ENCODE results near the gene PADI2.
A peak's percentile ranks its signal among the peaks of the same experiment; 100 is the strongest.

PADI2 gene

DNA sequence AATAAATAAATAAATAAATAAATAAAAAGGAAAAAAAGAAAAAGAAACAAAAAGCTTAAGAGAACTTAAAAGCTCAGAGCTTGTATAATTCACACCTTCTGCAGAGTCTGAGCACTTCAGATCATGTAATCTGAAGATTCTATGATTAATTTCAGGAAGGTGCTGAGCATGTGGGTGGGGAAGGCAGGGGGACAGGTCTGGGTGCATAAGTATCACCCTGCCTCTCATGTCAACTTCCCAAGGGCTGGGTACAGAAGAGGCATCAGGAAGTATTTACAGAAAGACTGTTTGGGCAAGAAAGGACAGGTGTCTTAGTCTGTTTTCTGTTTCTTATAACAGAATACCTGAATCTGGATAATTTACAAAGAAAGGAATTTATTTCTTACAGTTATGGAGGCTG, 20.4 kb upstream of the PADI2 start:
- no peak for DNase-seq (ENCODE audit: low spot score)

DNA sequence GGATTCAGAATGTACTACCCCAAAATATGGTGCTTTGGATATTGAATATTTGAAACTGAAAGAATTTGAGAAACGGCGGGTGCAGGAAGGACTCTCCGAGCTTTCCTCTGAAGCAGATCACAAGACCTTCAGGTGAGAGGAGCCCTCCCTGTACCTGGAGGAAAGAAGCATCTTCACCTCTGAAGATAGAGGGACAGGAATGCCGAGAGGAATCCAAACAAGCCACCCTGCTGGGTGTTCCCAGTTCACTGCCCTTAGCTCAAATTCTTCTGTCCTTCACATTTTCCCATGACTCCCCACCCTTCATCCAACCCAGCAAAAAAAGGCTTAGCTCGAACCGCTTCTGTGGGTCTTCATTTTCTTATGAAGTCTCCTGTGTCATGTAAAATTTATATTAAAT, 18.2 kb upstream of the PADI2 start:
- DNase-seq (ENCODE audit: low spot score) = no peak

DNA sequence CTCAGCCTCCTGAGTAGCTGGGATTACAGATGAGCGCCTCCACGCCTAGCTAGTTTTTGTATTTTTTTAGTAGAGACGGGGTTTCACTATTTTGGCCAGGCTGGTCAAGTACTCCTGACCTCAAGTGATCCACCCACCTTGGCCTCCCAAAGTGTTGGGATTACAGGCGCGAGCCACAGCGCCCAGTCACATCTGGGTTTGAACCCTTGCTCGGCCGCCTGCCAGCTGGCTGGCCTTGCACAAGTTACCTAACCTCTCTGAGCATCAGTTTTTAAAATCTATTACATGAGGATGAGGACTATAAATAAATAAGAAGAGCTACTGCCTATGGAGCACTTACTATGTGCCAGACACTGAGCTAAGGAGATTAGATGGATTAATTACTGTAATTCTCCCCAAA, 17.7 kb upstream of the PADI2 start:
- no peak for DNase-seq (ENCODE audit: low spot score)

DNA sequence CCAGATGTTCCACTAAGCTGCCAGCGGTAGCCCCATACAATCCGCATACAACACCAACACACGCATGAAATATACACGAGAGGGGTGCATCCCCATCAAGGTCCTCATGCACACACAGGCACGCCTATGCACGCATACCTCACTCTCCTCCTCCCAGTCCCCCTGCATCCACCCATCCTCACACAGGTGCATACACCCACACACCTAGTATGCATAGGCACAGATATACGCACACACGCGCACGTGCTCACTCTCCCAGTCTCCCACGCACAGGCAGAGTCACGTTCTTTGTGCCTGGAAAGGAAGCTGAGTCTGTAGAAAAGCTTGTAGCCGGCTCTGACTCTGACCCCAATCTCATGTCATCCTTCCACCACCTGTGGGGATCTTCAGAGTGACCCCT, 16.9 kb upstream of the PADI2 start:
- no peak for DNase-seq (ENCODE audit: low spot score)

DNA sequence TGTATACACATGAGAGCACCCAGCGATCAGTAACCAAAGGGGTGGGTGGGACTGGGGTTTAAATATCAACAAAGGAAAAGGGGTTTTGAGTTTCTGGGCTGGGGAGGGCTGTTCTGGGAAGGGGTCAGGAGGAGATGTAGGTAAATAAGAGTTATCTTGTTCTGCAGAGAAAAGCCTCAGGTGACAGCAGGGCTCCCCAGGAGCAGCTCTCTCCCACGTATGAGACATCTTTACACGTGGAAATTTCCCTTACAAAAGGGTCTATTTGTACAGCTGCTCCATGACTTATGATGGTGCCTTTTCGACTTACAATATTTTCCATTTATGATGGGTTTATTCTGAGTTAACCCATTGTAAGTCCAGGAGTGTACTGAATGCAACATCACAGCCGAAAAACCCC, 16.3 kb upstream of the PADI2 start:
- DNase-seq (ENCODE audit: low spot score) = no peak

DNA sequence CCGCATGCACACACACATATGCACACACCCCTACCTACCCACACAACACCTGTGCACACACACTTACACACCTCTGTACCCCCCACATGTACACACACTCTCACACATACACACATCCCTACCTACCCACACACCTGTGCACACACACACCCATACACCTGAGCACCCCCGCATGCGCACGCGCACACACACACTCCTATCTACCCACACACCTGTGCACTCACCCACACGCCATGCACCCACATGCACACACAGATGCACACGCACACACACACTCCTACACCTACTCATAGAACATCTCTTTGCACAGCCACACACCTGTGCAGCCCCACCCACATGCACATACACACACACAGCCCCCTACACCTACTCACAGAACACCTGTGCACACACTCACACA, 15.5 kb upstream of the PADI2 start:
- DNase-seq (ENCODE audit: low spot score) = no peak

DNA sequence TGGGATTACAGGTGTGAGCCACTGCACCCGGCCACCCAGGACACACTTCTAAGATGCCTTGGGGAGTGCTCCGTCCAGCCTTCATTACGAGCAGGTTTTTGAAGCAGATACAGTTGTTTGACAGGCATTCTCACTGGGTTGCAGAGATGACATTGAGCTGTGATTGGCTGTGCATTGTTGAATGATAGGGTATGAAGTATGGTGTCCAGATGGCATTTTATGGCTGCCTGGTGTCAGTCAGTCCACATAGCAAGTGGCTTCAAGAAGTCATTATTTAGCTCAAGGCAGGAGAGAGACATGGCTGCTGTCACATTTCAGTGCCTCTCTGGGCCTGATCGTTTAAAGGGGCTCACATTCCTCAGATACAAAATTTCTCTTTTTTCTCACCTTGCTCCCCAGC, 14.8 kb upstream of the PADI2 start:
- no peak for DNase-seq (ENCODE audit: low spot score)

DNA sequence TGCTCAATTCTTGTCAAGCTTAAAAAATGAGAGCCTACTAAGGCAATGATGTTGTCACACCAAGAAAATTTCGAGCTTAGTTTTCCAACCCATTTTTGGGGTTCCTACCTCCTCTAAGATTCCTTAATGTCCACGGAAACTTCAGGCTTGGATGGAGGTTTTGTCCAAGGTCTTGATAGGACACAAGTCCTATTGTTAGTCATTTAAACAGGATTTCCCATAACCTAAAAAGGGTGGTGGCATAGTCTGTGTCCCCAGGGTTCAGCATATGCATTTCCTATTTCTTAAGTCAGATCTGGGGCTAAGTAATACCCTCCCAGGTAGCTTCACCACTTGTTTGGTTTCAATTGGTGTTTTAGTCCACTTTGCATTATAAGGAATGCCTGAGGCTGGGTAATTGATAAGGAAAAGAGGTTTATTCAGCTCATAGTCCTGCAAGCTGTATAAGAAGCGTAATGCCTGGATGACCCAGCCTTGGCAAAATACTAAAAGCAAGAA, 10.9 kb upstream of the PADI2 start:
- no peak for DNase-seq (ENCODE audit: low spot score)

DNA sequence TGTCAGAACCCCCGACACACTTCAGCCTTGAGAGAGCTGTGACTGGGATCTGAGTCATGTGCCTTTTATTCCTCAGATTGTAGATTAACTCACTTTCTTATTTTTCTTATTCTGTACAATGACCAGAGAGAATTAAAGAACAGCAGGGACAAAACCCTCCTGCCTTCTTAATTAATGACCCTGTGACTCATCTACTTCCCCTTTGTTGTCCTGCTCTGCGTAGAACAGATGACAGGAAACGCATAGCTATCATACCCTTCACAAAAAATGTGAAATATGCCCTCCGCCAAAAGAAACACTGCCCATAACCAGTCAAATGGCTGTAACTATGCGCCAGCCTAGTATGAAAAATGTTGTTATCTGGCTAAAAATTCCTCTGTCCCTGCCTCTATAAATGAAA, 9.1 kb upstream of the PADI2 start:
- no peak for DNase-seq (ENCODE audit: low spot score)

DNA sequence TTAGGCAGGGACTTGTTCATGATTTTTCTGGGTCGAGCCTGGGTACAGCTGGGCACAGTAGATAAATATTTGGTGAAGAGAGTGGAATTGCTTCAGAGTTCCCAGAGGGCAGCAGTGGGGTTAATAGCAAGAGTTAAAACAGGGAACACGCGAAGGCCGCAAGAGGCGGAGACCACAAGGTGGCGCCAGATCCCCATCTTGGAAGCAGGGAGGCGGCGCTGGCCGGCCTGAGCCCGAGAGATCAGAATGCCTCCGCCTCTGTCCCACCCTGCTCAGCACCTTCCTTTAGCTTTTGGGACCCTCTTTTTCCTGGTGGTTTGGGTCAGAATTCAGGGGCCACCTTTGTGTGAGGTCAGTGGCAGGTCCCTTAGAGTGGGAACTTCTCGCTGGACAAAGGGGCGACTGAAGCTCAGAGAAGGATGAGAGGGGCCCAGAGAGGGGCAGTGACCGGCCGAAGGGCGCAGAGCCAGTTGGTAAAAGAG, 6.5 kb upstream of the PADI2 start:
- peak; percentile 80 for DNase-seq (ENCODE audit: low spot score)

DNA sequence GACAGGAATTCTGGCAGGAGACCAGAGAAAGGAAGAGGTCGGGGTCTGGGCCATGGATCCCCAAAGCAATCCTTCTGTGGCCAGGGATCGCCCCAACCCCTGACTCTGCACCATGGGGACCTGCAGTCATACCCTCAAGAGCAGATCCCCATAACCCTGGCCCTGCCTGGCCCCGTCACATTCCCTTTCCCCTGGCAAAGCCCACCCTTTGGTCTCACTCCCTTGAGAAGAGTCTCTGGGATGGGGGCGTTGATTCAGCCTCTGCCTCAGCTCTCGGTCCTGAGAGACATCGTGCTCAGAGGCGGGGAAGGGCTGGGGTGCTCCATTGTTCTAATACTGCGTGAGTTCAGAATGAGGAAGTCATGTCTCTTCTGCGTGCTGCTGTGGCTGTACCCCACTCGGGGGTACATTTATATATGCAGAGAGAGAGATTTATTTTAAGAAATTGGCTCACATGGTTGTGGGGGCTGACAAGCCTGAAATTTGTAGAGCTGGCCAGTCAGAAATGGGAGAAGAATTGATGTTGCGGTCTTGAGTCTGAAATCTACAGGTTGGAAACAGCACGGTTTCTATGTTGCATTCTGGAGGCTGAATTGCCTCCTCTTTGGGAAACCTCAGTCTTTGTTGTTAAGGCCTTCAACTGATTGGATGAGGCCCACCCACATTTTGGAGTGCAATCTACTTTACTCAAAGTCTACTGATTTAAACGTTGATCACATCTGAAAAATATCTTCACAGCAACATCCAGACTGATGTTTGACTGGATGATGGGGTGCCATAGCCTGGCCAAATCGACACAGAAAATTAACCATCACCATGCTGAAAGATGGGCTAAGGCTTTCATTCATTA, 4.2 kb upstream of the PADI2 start:
- no peak for DNase-seq (ENCODE audit: low spot score)

DNA sequence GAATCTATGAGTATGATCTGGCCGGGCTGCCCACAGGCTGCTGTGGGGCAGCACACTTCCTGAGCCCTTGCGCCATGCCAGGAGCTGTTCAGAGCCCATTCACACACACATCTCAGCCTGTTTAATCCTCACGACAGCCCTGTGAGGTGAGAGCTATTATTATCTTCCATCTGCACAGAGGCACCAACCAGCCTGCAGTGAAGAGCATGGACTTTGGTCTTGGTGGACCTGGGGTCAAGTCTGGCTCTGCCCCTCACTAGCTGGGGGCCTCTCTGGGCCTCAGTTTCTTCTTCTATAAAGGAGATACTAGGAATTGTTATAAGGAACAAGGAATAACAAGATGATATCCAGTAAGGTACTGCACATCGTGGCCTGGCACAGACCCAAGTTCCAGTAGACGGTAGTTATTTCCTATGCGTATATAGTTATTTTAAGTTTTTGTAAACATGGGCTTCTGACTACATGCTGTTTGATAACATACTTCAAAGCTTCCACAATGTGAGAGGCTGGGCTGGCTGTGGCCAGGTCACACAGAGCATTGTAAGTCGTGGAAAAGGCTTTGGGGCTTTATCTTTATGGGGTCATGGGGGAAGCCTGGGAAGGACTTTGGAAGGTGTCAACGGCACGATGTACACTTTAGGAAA, 3.4 kb upstream of the PADI2 start:
- peak; percentile 53 for DNase-seq (ENCODE audit: low spot score)

DNA sequence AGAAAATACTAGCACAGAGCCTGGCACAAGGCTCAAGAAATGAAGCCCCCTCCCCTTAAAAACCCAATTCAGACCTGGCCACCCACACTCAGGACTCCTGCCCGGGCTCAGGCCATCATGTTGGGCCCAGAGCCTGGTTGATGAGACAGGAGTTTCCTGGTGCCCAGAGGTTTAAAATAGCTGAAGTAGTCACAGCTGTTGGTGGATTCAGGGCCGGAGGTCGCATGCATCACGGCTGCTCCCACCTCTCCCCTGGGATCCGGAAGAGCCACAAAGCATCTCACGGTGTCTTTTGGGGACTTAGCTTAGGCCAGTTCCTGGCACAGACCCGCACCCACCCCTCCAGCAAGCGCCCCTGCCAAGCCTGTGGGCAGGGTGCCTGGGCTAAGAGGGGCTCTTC, 2.6 kb upstream of the PADI2 start:
- DNase-seq (ENCODE audit: low spot score) = no peak

DNA sequence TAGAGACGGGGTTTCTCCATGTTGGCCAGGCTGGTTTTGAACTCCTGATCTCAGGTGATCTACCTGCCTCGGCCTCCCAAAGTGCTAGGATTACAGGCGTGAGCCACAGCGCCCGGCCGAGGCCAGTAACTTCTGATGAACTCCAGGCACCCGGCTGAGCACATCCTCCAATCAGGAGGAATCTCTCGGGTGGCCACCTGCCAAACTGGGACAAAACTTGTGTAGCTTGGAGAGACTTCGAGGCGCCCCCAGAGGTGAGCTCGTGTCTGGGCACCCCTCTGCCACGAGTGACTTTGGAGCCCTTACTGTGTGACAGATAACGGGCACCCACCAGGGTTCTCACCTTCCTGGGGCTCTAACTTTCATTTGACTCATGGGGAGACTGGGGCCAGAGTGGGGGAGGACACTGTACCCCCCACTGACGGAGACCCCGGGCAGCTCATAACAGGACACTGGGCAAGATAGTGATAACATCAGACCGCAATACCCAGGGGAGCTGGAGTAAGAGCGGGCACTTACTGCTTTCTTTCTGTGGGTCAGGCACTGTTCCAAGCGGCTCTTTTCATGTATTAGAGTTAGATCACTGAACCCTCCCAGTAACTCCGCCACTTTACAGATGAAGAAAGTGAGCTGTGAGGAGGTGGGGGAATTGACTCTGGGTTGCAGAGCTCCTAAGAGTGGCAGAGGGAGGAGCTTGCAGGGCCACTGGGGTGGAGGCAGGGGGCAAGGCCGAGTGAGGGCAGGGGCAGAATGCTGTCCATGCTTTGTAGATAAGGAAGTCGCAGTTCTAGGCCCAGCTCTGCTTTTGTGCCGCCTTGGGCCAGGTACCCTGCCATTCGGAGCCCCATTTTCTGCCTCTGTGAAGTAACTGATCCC, 1.9 kb upstream of the PADI2 start:
- DNase-seq (ENCODE audit: low spot score) = no peak

DNA sequence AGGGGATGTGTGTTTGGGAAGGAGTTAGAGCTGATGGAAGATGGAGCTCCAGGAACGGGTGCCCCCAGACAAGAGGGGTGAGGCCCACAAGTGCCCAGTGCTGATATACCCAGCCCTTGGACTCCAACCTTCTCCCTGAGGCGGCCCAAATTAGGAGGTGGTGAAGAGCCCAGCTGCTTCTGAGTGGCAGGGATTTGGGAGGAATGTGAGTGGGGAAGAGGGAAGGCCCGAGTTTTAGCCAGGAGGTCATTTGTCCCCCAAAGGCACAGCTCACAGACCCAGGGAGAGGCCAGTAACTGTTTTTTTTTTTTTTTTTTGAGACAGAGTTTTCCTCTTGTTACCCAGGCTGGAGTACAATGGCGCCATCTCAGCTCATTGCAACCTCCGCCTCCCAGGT, 1.2 kb upstream of the PADI2 start:
- no peak for DNase-seq (ENCODE audit: low spot score)

DNA sequence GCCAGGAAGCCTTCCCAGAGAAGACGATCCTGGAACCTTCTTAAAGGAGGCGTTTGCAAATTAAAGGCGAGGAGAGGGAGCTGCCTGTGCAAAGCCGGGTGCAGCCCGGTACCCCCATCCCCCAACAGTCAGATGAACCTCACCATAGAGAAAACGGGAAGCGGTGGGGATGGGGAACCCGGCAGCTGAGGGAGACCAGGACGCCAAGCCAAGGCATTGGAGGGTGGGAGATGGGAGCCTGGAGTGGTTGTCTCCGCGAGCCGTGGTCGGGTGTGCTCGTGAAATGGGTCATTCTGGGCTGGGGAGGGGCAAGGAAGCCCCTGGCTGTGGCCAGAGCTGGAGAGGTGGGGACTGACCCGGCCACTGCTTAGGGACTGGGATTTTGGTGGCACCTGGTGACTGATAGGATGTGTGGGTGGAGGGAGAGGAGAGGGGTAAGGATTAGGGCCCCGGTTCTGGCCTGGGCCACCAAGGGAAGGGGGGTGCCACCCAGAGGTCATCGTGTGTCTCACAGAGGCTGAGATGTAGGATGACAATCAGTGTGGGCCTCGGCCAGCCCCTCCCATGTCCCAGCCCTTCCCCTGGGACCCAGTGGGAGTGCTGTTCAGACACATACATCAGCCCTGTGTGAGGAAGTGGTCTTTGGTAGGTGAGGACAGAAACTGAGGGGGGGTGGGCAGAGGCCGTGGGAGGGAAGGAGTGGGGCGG, 676 bp upstream of the PADI2 start:
- no peak for DNase-seq (ENCODE audit: low spot score)

DNA sequence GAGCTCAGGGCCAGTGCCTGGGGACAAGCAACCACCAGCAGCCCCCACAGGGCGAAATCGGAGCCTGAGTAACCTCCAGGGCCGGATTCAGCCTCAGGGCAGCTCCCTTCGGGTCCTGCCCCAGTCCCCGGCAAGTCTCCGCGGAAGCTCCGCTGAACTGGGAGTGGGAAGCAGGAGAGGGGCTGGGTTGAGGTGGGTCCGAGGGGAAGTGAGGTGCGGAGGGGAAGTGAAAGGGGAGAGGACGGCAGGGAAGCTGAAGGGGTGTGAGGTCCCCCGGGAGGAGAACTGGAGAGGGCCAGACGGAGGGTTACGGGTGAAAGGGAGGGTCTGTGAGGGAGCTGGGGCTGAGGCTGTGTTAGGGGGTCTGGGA, 560 bp downstream of the PADI2 start:
- DNase-seq (ENCODE audit: low spot score) = no peak

DNA sequence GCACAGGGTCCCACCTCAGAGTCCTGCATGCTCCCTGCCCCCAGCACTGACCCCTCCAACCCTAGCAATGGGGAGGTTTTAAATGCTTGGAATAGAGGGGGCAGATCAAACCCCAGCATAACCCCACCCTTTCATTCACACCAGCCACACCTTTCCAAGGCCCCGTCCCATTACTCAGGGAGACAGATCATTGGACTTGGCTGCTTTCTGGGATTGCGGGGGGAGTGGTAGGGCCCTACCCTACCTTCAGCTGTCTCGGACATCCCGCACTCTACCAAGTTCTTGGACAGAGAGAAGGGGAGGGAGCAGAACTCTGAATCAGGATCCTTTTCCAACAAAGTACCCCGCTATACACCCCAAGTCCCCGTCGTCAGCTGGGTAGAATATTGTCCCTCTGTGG, 983 bp downstream of the PADI2 start:
- no peak for DNase-seq (ENCODE audit: low spot score)

DNA sequence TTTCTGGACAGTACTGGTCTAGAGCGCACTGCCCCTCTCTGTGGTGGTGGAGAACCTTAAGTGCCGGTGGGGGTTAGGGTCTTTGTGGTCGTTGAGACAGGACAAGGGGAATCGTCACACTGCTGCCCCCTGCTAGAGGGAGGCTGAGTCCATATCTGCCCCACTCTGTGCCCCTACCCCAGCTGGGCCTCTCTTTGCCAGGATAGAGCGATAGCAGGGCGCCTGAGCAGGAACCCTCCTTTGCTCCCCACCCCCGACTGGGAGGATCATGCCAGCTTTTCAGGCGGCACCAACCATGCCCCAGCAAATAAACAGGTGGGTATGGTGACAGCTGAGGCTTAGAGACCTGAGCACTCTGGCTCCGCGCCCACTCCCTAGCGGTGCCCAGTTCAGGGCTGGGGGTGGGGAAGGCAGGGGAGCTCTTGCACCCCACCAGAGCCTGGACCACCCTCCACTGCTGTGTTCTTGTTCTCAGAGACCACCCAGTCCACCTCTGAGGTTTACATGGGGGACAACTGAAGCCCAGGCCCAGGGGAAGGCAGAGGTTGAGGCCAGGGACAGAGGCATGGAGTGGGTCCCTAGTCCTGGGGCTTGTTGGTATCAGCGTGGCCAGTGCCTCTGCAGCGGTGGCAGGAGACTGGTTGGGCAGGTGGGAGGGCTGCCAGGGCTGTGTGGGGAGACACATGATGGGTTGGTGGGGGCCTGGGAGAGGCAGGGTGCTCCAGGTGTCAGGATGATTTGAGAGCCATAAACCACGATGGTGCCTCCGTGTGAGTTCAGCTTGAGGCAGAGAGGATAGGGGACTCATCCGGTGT, 1.6 kb downstream of the PADI2 start:
- DNase-seq (ENCODE audit: low spot score) = no peak

DNA sequence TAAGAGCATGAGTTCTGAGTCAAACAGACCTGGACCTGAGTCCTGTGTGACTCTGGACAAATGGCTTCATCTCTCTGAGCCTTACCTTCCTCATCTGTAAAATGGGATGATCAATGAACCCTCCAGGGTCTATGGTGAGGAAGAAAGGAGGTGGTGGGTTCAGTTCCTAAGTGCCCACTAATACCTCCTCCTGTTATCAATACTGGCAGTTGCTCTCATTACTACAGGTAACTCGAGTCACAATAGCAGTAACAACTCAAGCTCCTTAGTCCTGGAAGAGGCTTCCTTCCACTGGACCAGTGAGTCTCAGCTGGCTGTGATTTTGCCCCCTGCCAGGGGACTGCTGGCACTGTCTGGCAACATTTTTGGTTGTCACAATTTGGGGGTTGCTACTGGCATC, 2.6 kb downstream of the PADI2 start:
- DNase-seq (ENCODE audit: low spot score) = no peak

DNA sequence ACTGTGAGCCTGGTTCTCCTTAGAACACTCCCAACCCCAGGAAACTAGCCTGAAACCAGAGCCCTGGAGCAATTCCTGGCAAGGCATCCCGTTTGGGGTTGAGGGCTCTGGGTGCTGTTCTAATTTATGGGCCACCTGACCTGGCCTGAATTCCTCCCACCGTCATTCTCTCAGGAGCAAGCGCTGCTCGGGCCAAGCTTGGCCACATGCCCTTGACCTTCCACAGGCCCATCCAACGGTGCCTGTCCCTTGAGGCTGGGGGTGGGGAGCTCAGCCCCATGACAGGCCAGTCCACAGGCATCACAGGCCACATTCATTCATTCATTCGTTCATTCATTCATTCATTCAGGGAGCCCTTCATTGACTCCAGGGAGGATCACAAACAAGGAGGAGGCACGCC, 5.3 kb downstream of the PADI2 start:
- no peak for DNase-seq (ENCODE audit: low spot score)
